ENCODE results near the gene FAM186B.

DNA sequence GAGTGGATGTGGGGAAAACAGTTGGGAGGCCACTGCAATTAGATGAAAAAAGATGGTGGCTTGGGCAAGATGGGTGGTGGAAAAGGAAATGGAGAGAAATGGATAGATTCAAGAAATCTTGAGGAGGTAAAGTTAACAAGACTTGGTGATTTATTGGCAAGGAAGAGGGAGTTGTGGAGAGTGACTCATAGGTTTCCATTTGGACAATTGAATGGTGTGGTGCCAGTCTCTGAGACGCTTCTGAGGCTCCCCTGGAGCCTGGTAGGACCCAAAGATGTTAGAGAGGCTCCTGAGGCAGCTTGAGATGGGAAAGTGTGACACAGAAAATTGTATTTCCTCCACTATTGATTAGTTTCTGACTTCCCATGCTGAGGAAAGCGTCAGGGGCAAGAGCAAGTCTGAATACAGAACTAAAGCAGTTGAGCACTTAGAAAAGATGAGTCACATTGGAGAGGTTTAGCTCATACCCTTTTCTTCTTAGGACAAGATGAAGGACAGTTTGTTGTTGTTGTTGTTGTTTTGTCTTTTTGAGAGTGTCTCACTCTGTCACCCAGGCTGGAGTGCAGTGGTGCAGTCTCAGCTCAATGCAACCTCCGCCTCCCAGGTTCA, 22.4 kb upstream of the FAM186B start:
- TF ChIP-seq, protein P1, sequence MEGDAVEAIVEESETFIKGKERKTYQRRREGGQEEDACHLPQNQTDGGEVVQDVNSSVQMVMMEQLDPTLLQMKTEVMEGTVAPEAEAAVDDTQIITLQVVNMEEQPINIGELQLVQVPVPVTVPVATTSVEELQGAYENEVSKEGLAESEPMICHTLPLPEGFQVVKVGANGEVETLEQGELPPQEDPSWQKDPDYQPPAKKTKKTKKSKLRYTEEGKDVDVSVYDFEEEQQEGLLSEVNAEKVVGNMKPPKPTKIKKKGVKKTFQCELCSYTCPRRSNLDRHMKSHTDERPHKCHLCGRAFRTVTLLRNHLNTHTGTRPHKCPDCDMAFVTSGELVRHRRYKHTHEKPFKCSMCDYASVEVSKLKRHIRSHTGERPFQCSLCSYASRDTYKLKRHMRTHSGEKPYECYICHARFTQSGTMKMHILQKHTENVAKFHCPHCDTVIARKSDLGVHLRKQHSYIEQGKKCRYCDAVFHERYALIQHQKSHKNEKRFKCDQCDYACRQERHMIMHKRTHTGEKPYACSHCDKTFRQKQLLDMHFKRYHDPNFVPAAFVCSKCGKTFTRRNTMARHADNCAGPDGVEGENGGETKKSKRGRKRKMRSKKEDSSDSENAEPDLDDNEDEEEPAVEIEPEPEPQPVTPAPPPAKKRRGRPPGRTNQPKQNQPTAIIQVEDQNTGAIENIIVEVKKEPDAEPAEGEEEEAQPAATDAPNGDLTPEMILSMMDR (IDR thresholded peaks at IDR 0.05), result no peak
- no peak for TF ChIP-seq POLR2A (IDR thresholded peaks at IDR 0.05)
- TF ChIP-seq POLR2AphosphoS5 (IDR thresholded peaks at IDR 0.05), result no peak
